ENCODE measurements around the gene HNRNPA2B1.
"Not testable (repeated sequence)": the region's sequence is repeated elsewhere in the genome, so short reads cannot be mapped to it uniquely, and the experiment has no call there.

DNA sequence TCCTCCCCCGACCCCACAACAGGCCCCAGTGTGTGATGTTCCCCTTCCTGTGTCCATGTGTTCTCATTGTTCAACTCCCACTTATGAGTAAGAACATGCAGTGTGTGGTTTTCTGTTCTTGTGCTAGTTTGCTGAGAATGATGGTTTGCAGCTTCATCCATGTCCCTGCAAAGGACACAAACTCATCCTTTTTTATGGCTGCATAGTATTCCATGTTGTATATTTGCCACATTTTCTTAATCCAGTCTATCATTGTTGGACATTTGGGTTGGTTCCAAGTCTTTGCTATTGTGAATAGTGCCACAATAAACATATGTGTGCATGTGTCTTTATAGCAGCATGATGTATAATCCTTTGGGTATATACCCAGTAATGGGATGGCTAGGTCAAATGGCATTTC, 36.7 kb downstream of the HNRNPA2B1 start:
- TF ChIP-seq, protein P1, sequence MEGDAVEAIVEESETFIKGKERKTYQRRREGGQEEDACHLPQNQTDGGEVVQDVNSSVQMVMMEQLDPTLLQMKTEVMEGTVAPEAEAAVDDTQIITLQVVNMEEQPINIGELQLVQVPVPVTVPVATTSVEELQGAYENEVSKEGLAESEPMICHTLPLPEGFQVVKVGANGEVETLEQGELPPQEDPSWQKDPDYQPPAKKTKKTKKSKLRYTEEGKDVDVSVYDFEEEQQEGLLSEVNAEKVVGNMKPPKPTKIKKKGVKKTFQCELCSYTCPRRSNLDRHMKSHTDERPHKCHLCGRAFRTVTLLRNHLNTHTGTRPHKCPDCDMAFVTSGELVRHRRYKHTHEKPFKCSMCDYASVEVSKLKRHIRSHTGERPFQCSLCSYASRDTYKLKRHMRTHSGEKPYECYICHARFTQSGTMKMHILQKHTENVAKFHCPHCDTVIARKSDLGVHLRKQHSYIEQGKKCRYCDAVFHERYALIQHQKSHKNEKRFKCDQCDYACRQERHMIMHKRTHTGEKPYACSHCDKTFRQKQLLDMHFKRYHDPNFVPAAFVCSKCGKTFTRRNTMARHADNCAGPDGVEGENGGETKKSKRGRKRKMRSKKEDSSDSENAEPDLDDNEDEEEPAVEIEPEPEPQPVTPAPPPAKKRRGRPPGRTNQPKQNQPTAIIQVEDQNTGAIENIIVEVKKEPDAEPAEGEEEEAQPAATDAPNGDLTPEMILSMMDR (conservative IDR thresholded peaks at IDR 0.05; ENCODE audit: low read length), result not testable (repeated sequence)
- TF ChIP-seq EZH2phosphoT487 (IDR thresholded peaks at IDR 0.05; ENCODE audit: borderline replicate concordance, low read depth, low read length), result not testable (repeated sequence)

Data from OCI-LY7 (cell line).